ENCODE measurements around the gene STX19. TPM values are rescaled to one million over a fixed set of nuclear protein-coding genes. Genes with fewer than 3 reads are reported as not detected.

STX19 gene
- polyA plus RNA-seq, 1 experiment: not detected

GRCh38 chr3:94069194-94069813 is 40.9 kb upstream of the STX19 start:
- CTCF ChIA-PET: interaction anchor here (0.5 to 5.0 kb wide), 45 partner anchors 8 to 228 kb away, joined by 3 to 145 read pairs (median 5); partner anchors contain the start of genes ARL13B and PROS1
- DNase-seq (ENCODE audit: low read depth, low spot score): no peak
- Histone ChIP-seq H3K27me3 (ENCODE audit: control insufficient read depth, insufficient read depth, low read length) (no peaks in the 10 kb centered on the region), H3K9me3 (ENCODE audit: control insufficient read depth, insufficient read depth, low read length) (no peaks in the 10 kb centered on the region), H3K27ac (ENCODE audit: low read depth, low read length) (no peak overlapping the region), H3K4me3 (ENCODE audit: low read depth, low read length) (no peak overlapping the region)
- peak; percentile 54 for TF ChIP-seq CTCF (IDR thresholded peaks at IDR 0.05; ENCODE audit: low read depth, low read length)
- POLR2A ChIA-PET: no interaction called here

GRCh38 chr3:94066506-94067500 is 38.4 kb upstream of the STX19 start:
- H3K27ac ChIP-seq (ENCODE audit: low read depth, low read length): no peak overlapping the region
- H3K27me3 ChIP-seq (ENCODE audit: control insufficient read depth, insufficient read depth, low read length): no peaks in the 10 kb centered on the region
- POLR2A ChIA-PET: no interaction called here
- CTCF ChIA-PET: interaction anchor here (1.2 kb wide), 1 partner anchor 62 kb away, joined by 5 read pairs; no protein-coding TSS in a partner anchor
- TF ChIP-seq CTCF (IDR thresholded peaks at IDR 0.05; ENCODE audit: low read depth, low read length): no peak
- DNase-seq (ENCODE audit: low read depth, low spot score): no peak
- H3K4me3 ChIP-seq (ENCODE audit: low read depth, low read length): no peak overlapping the region
- no peaks in the 10 kb centered on the region for H3K9me3 ChIP-seq (ENCODE audit: control insufficient read depth, insufficient read depth, low read length)

GRCh38 chr3:94065819-94066480 is 37.6 kb upstream of the STX19 start:
- Histone ChIP-seq H3K9me3 (ENCODE audit: control insufficient read depth, insufficient read depth, low read length) (no peaks in the 10 kb centered on the region), H3K27ac (ENCODE audit: low read depth, low read length) (no peak overlapping the region), H3K27me3 (ENCODE audit: control insufficient read depth, insufficient read depth, low read length) (no peaks in the 10 kb centered on the region), H3K4me3 (ENCODE audit: low read depth, low read length) (no peak overlapping the region)
- ChIA-PET POLR2A (no interaction called here), CTCF (no interaction called here)
- DNase-seq (ENCODE audit: low read depth, low spot score): no peak
- no peak for TF ChIP-seq CTCF (IDR thresholded peaks at IDR 0.05; ENCODE audit: low read depth, low read length)

- Histone ChIP-seq H3K4me3 (ENCODE audit: low read depth, low read length) (no peak overlapping the region), H3K27ac (ENCODE audit: low read depth, low read length) (no peak overlapping the region), H3K9me3 (ENCODE audit: control insufficient read depth, insufficient read depth, low read length) (no peaks in the 10 kb centered on the region), H3K27me3 (ENCODE audit: control insufficient read depth, insufficient read depth, low read length) (no peaks in the 10 kb centered on the region)
- ChIA-PET CTCF (no interaction called here), POLR2A (no interaction called here)
- DNase-seq (ENCODE audit: low read depth, low spot score): no peak
- no peak for TF ChIP-seq CTCF (IDR thresholded peaks at IDR 0.05; ENCODE audit: low read depth, low read length)
These were observed 36.7 kb upstream of the STX19 start for GRCh38 chr3:94065122-94065521.

Data from AG04450 (cell line).